Progenitor cell of endocrine pancreas (in vitro differentiated cells): Measurements from ENCODE around the gene OSBPL7. TPM values are rescaled to one million over a fixed set of nuclear protein-coding genes. Genes with fewer than 3 reads are reported as not detected.
A peak's percentile ranks its signal among the peaks of the same experiment; 100 is the strongest.

Experiments
- DNase-seq: peaks from one replicate; pipeline ENCODE4 v3.0.0; 2021; ENCODE audit warnings: low spot score; ENCODE audit not compliant: unreplicated experiment
- H3K27ac Mint-ChIP-seq: 2 replicates; pipeline ENCODE4 v1.8.0; 2021; ENCODE audit warnings: mild to moderate bottlenecking, moderate library complexity, mixed read lengths
- H3K27me3 Mint-ChIP-seq: 2 replicates; pipeline ENCODE4 v1.8.0; 2021; ENCODE audit warnings: mixed read lengths
- H3K36me3 Mint-ChIP-seq: 2 replicates; pipeline ENCODE4 v1.8.0; 2022; ENCODE audit warnings: mixed read lengths; ENCODE audit not compliant: insufficient read depth
- H3K4me1 Mint-ChIP-seq: 2 replicates; pipeline ENCODE4 v1.8.0; 2021; ENCODE audit warnings: low read depth, mixed read lengths
- H3K4me3 Mint-ChIP-seq: 2 replicates; pipeline ENCODE4 v1.8.0; 2021; ENCODE audit warnings: low read depth, mild to moderate bottlenecking, moderate library complexity, mixed read lengths
- H3K9me3 Mint-ChIP-seq: 2 replicates; pipeline ENCODE4 v1.8.0; 2021; ENCODE audit warnings: low read depth, mixed read lengths
- total RNA-seq: library from RNA; stranded (reverse); gene quantifications from 2 replicates; pipeline ENCODE4 v1.2.1, GENCODE V29; 2021
- TF ChIP-seq, protein P1 (sequence below): fragments of 200-600 bp; sonication (generic); IDR thresholded peaks from one replicate; pipeline ENCODE4 v1.5.0; 2021; ENCODE audit warnings: antibody characterized with exemption, mild to moderate bottlenecking; ENCODE audit not compliant: unreplicated experiment

Gene OSBPL7
- total RNA-seq, 1 donor from 2014 or later = 20.5 TPM

DNA sequence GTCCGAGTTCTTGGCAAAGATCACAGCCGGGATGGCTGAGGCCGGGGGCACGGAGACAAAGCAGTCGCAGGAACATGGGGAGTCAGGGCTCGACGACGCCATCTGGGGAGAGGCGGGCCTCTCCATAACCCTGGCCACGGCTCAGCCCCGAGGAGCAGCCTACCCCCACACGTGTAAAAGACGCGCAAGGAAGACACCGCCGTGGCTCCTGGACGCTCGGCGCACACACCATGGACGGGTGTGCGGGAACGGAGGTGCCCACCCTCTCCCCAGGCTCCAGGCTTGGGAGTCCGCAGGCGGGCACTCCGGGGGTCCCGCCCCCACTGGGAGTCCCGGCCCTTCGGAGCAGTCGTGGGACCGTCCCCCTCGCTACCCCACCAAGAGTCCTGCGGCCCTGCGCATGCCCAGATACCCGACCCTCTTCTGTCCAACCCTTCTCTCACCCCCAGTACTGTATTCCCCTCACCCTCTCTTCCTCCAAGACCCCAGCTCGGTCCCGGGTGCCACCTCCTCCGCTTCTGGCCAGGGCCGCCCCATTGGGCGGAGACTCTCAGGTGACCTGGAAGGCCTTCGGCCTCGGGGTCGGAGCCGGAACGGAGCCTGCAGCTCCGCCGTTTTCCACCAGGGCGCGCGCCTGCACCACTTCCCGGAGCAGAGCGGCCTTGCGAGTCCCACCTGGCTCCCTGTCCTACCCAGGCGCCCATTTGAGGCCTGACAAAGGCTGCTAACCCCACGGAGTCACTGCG, 19.3 kb upstream of the OSBPL7 start, which contains the start of gene SCRN2:
Gene SCRN2 (minus strand): TSS at position 532 of the 746 bp plus-strand sequence. CDS start 430 bp downstream, at position 102.
- Mint-ChIP-seq H3K9me3 (no peaks in the 10 kb centered on the region), H3K27ac (peak within 1 kb of the TSS; percentile 97), H3K27me3 (peaks cover 12% of the 10 kb centered on the region), H3K4me3 (peak within 1 kb of the TSS; percentile 94), H3K4me1 (peaks cover 20% of the 10 kb centered on the region), H3K36me3 (peaks cover 3% of the 10 kb centered on the region)
- DNase-seq = peak; percentile 97
- TF ChIP-seq, protein P1, sequence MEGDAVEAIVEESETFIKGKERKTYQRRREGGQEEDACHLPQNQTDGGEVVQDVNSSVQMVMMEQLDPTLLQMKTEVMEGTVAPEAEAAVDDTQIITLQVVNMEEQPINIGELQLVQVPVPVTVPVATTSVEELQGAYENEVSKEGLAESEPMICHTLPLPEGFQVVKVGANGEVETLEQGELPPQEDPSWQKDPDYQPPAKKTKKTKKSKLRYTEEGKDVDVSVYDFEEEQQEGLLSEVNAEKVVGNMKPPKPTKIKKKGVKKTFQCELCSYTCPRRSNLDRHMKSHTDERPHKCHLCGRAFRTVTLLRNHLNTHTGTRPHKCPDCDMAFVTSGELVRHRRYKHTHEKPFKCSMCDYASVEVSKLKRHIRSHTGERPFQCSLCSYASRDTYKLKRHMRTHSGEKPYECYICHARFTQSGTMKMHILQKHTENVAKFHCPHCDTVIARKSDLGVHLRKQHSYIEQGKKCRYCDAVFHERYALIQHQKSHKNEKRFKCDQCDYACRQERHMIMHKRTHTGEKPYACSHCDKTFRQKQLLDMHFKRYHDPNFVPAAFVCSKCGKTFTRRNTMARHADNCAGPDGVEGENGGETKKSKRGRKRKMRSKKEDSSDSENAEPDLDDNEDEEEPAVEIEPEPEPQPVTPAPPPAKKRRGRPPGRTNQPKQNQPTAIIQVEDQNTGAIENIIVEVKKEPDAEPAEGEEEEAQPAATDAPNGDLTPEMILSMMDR = peak; percentile 91

DNA sequence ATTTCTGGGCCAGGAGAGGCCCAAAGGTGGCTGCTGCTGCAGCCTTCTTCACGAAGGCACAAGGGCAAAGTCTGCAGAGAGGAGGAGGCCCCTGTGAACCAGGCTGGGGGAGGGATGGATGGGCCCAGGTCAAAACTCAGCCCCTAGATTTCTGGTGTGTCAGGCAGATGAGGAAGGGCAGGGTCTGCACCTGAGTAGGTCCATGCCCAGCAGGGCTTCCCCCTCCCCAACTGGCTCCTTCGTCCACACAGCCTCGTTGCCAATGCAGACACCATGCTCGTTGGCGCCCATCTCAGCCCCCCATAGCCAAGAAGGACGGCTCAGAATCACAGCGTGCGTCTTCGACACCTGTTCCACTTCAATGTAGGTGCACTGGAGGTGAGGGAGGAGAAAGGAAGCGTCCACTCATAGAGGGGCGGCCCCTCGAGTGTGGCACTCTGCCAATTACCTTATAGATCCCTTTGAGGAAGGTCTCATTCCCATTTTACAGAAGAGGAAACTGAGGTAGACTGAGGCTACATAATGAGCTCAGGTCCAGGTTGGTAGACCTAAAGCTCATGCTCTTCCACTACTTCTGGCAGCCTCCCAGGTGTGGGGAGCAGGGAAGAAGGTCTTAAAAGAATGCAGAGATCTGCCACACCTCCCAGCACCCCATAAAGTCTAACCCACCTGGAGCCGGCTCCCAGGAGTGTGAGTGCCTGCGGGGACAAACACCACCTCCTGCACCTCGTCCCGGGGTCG, 18.6 kb upstream of the OSBPL7 start:
- TF ChIP-seq, protein P1 = no peak
- Mint-ChIP-seq H3K9me3 (no peaks in the 10 kb centered on the region), H3K27ac (peak overlapping the region; percentile 62), H3K4me3 (peak overlapping the region; percentile 94), H3K4me1 (peaks cover 20% of the 10 kb centered on the region), H3K36me3 (peaks cover 3% of the 10 kb centered on the region), H3K27me3 (peaks cover 6% of the 10 kb centered on the region)
- DNase-seq = no peak

DNA sequence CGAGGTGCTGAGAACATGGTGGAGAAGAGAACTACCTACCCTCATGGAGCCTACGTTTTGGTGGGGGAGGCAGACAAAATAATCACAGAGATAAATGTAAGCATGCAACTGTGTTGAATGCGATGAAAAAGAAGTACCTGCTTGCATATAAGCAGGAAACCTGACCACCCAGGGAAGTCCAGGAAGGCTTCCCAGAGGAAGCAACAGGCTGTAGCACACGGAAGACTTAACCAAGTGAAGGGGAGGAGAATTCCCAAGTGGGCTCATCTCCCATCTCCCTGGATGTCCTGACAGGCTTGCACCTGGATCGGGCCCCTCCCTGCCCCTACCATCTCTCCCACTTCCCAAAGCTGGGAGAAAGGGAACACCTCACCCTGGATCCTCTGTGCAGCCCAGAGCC, 17.5 kb upstream of the OSBPL7 start:
- peaks cover 20% of the 10 kb centered on the region for H3K4me1 Mint-ChIP-seq
- H3K27ac Mint-ChIP-seq = no peak overlapping the region
- H3K36me3 Mint-ChIP-seq = peaks cover 3% of the 10 kb centered on the region
- peak overlapping the region; percentile 94 for H3K4me3 Mint-ChIP-seq
- TF ChIP-seq, protein P1 = no peak
- no peaks in the 10 kb centered on the region for H3K9me3 Mint-ChIP-seq
- no peaks in the 10 kb centered on the region for H3K27me3 Mint-ChIP-seq
- DNase-seq = no peak

DNA sequence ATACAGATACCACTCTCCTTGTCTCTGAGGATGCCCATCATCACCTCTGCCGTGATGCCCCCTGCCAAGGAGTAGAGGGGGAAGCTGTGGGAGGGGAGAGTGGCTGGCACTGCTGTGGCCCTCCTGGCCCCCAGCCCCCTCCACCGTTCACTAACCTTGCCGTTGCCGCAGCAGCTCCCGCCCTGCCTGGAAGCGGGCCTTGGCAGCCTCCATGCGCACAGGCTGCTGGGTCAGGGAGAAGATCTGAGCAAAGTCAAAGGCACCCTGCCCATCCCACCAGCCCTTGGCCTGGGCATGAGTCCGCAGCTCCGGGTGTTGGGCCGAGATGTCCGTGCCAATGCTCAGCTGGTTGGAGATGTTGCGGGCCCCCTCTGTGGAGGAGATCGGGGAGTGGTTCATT, 17.0 kb upstream of the OSBPL7 start:
- Mint-ChIP-seq H3K27me3 (no peaks in the 10 kb centered on the region), H3K36me3 (peaks cover 3% of the 10 kb centered on the region), H3K4me3 (peak overlapping the region; percentile 33), H3K9me3 (no peaks in the 10 kb centered on the region), H3K4me1 (peaks cover 20% of the 10 kb centered on the region), H3K27ac (no peak overlapping the region)
- no peak for DNase-seq
- TF ChIP-seq, protein P1 = no peak

DNA sequence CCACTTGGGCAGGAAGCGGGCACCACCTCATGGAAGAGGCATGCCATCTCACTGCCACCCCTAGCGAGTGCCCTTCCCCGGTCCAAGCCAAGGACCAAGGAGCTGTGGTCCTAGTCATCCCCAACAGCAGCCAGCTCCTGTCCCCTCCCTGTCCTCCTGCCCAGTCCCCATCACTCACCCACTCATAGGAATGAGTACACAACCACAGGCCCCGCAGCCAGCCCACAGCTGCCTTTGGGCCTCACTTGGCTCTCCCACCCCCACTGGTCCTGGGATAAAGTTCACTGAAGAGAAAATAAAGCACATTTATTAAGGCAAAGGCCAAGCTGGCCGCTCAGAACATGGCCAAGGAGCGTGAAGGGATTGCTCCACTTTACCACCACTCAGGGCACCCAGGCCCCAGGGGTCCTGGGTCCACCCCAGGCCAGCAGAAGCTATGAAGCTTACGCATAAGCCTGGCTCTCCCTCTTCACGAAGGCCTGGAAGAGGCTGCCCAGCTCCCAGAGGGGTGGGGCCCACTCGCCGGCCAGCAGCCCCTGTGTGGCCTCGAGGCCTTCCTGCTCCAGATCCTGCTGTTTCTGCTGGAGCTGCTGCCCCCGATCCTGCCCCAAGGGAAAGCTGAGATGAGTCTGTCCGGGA, 15.9 kb upstream of the OSBPL7 start:
- H3K36me3 Mint-ChIP-seq = peaks cover 3% of the 10 kb centered on the region
- no peak overlapping the region for H3K4me3 Mint-ChIP-seq

More for the DNA sequence above, 15.9 kb upstream of the OSBPL7 start:
- TF ChIP-seq, protein P1 = no peak
- no peak for DNase-seq
- Mint-ChIP-seq H3K4me1 (peaks cover 15% of the 10 kb centered on the region), H3K27me3 (no peaks in the 10 kb centered on the region), H3K27ac (no peak overlapping the region), H3K9me3 (no peaks in the 10 kb centered on the region)
